SK-N-MC (cell line): Measurements from ENCODE around the gene GBX1.

Experiments used
- DNase-seq: peaks from one replicate; pipeline ENCODE4 v3.0.0-alpha.2; 2011; ENCODE audit warnings: low read depth, low spot score
- H3K27ac ChIP-seq: fragments of 200-600 bp; sonication (generic); 2 replicates; pipeline ENCODE4 v1.5.1; 2016; ENCODE audit warnings: mixed run types
- H3K36me3 ChIP-seq: fragments of 200-600 bp; sonication (generic); 2 replicates; pipeline ENCODE4 v1.6.1; 2017; ENCODE audit warnings: antibody characterized with exemption, low read length, mixed read lengths; ENCODE audit not compliant: insufficient read depth
- H3K4me3 ChIP-seq: fragments of 200-600 bp; sonication (generic); 2 replicates; pipeline ENCODE4 v1.5.1; 2016
- H3K9ac ChIP-seq: fragments of 200-600 bp; sonication (generic); 2 replicates; pipeline ENCODE4 v1.8.0; 2017; ENCODE audit warnings: mixed run types, mixed read lengths; ENCODE audit not compliant: insufficient read length
- H3K9me3 ChIP-seq: fragments of 200-600 bp; sonication (generic); 2 replicates; pipeline ENCODE4 v1.6.1; 2017; ENCODE audit warnings: low read depth, mild to moderate bottlenecking, antibody characterized with exemption, low read length, moderate library complexity, mixed read lengths
- EZH2 ChIP-seq: fragments of 200-600 bp; sonication (generic); IDR thresholded peaks from one replicate; pipeline ENCODE4 v1.6.1; 2017; ENCODE audit warnings: antibody characterized with exemption
- FOXP2 ChIP-seq: optimal IDR thresholded peaks from 2 replicates; pipeline ENCODE3; 2011; ENCODE audit warnings: mild to moderate bottlenecking, moderate library complexity; ENCODE audit not compliant: insufficient read depth; ENCODE audit errors: extremely low read length, control extremely low read depth
- POLR2AphosphoS5 ChIP-seq: IDR thresholded peaks from 2 replicates; pipeline ENCODE4 v1.6.1; 2012; ENCODE audit warnings: mild to moderate bottlenecking, low read depth, low read length, borderline replicate concordance

The GBX1 gene

GRCh38 chr7:151168787-151169162, 1.3 kb upstream of the GBX1 start:
- DNase-seq = no peak
- Histone ChIP-seq H3K27ac (no peak overlapping the region), H3K4me3 (no peak overlapping the region), H3K36me3 (no peaks in the 10 kb centered on the region), H3K9me3 (no peaks in the 10 kb centered on the region), H3K9ac (no peak overlapping the region)
- no peak for TF ChIP-seq FOXP2

GRCh38 chr7:151168003-151168786, 701 bp upstream of the GBX1 start:
- Histone ChIP-seq H3K36me3 (no peaks in the 10 kb centered on the region), H3K9ac (no peak overlapping the region), H3K9me3 (no peaks in the 10 kb centered on the region), H3K27ac (no peak overlapping the region), H3K4me3 (peak overlapping the region; percentile 70)
- TF ChIP-seq POLR2AphosphoS5 = no peak
- TF ChIP-seq EZH2 = no peak
- no peak for TF ChIP-seq FOXP2
- DNase-seq = no peak

GRCh38 chr7:151166629-151167196, 781 bp downstream of the GBX1 start:
- TF ChIP-seq EZH2 (no peak), FOXP2 (no peak), POLR2AphosphoS5 (no peak)
- no peak for DNase-seq
- Histone ChIP-seq H3K9ac (no peak overlapping the region), H3K4me3 (peak overlapping the region; percentile 70), H3K36me3 (no peaks in the 10 kb centered on the region), H3K9me3 (no peaks in the 10 kb centered on the region), H3K27ac (no peak overlapping the region)

GRCh38 chr7:151161757-151162156, 5.7 kb downstream of the GBX1 start:
- TF ChIP-seq POLR2AphosphoS5 = no peak
- no peak for TF ChIP-seq FOXP2
- no peak for TF ChIP-seq EZH2
- H3K36me3 ChIP-seq = no peaks in the 10 kb centered on the region
- no peaks in the 10 kb centered on the region for H3K9me3 ChIP-seq
- no peak for DNase-seq
- no peak overlapping the region for H3K27ac ChIP-seq
- H3K4me3 ChIP-seq = no peak overlapping the region
- H3K9ac ChIP-seq = peak overlapping the region; percentile 51

GRCh38 chr7:151157645-151158329, 9.7 kb downstream of the GBX1 start:
- Histone ChIP-seq H3K4me3 (no peak overlapping the region), H3K27ac (no peak overlapping the region), H3K9me3 (no peaks in the 10 kb centered on the region), H3K36me3 (no peaks in the 10 kb centered on the region), H3K9ac (no peak overlapping the region)
- DNase-seq = no peak
- TF ChIP-seq POLR2AphosphoS5 (no peak), FOXP2 (no peak), EZH2 (no peak)

GRCh38 chr7:151152643-151153513, 14.6 kb downstream of the GBX1 start:
- H3K9ac ChIP-seq = no peak overlapping the region
- DNase-seq = no peak
- no peak for TF ChIP-seq POLR2AphosphoS5
- no peak for TF ChIP-seq FOXP2
- no peak for TF ChIP-seq EZH2

GRCh38 chr7:151150388-151150787, 17.1 kb downstream of the GBX1 start:
- no peak for DNase-seq
- no peak for TF ChIP-seq FOXP2
- Histone ChIP-seq H3K9me3 (no peaks in the 10 kb centered on the region), H3K4me3 (no peak overlapping the region), H3K36me3 (no peaks in the 10 kb centered on the region), H3K27ac (no peak overlapping the region), H3K9ac (no peak overlapping the region)

More at GRCh38 chr7:151152643-151153513, 14.6 kb downstream of the GBX1 start:
- Histone ChIP-seq H3K36me3 (no peaks in the 10 kb centered on the region), H3K9me3 (no peaks in the 10 kb centered on the region), H3K4me3 (no peak overlapping the region), H3K27ac (no peak overlapping the region)
